NCI-H226 (cell line): ENCODE results near the gene CNP.

Experiments used
- DNase-seq: peaks from one replicate; pipeline ENCODE4 v3.0.0-alpha.2; 2015

CNP gene

GRCh38 chr17:41973408-41973811, 6.8 kb downstream of the CNP start:
- no peak for DNase-seq

- no peak for DNase-seq
These were observed 7.4 kb downstream of the CNP start for GRCh38 chr17:41974031-41974430.

- DNase-seq, result no peak
These were observed 8.1 kb downstream of the CNP start for GRCh38 chr17:41974658-41975057.

GRCh38 chr17:41975099-41976083, 8.8 kb downstream of the CNP start:
- no peak for DNase-seq

GRCh38 chr17:41976142-41976768, 9.7 kb downstream of the CNP start:
- DNase-seq, result no peak

- no peak for DNase-seq
These were observed 11.4 kb downstream of the CNP start for GRCh38 chr17:41977991-41978390.

GRCh38 chr17:41982026-41982760, 15.6 kb downstream of the CNP start:
- no peak for DNase-seq

GRCh38 chr17:41984454-41984853, 17.9 kb downstream of the CNP start:
- DNase-seq, result no peak

GRCh38 chr17:41985919-41986318, 19.3 kb downstream of the CNP start:
- no peak for DNase-seq

GRCh38 chr17:41986634-41987033, 20.0 kb downstream of the CNP start:
- no peak for DNase-seq

GRCh38 chr17:41987642-41988041, 21.0 kb downstream of the CNP start:
- no peak for DNase-seq

- no peak for DNase-seq
These were observed 21.8 kb downstream of the CNP start for GRCh38 chr17:41988418-41988817.

- DNase-seq, result no peak
These were observed 23.3 kb downstream of the CNP start for GRCh38 chr17:41989702-41990419.

- no peak for DNase-seq
These were observed 26.0 kb downstream of the CNP start for GRCh38 chr17:41992576-41992975.

- no peak for DNase-seq
These were observed 30.2 kb downstream of the CNP start for GRCh38 chr17:41996855-41997164.

GRCh38 chr17:41998497-41998896, 31.9 kb downstream of the CNP start:
- no peak for DNase-seq

- no peak for DNase-seq
These were observed 34.0 kb downstream of the CNP start for GRCh38 chr17:42000413-42001133.

- DNase-seq, result no peak
These were observed 35.1 kb downstream of the CNP start for GRCh38 chr17:42001729-42002128.

- DNase-seq, result no peak
These were observed 35.7 kb downstream of the CNP start for GRCh38 chr17:42002175-42002791.

GRCh38 chr17:42002792-42003301, 36.3 kb downstream of the CNP start:
- DNase-seq, result no peak

GRCh38 chr17:42005166-42005565, 38.6 kb downstream of the CNP start:
- DNase-seq, result no peak

GRCh38 chr17:42009170-42009569, 42.6 kb downstream of the CNP start:
- DNase-seq, result no peak
